Endothelial cell of umbilical vein (primary cell): Measurements from ENCODE around the gene LMO7. TPM values are rescaled to one million over a fixed set of nuclear protein-coding genes. Genes with fewer than 3 reads are reported as not detected.

Experiments used
- BruUV-seq: library from RNA; stranded (reverse); fragments of 400-500 nt; replicated peaks from 2 replicates; lab custom pipeline; 2021; lab: Mats Ljungman, UMichigan
- CTCF ChIA-PET: fragments of 300-600, 350-600 bp; sonication (Branson Sonifier 250); formaldehyde crosslinking; loops from one replicate; lab custom pipeline; 2021; ENCODE audit warnings: antibody characterized with exemption, inconsistent platforms; lab: Charles Lee
- POLR2A ChIA-PET: fragments of 300-600, 350-600 bp; sonication (Branson Sonifier 250); formaldehyde crosslinking; loops from one replicate; lab custom pipeline; 2021; ENCODE audit warnings: antibody characterized with exemption, inconsistent platforms; lab: Charles Lee
- DNase-seq: peaks from one replicate; pipeline ENCODE4 v3.0.0-alpha.2; 2011; ENCODE audit warnings: low read depth, low spot score
- FAIRE-seq: peaks from 2 replicates; lab custom pipeline; 2011; peaks lifted over from hg19 to GRCh38; lab: Jason Lieb, UNC
- H2AFZ ChIP-seq: 2 replicates; pipeline ENCODE4 v1.6.0; 2012; ENCODE audit warnings: low read depth, low read length, control low read depth, inconsistent platforms
- H3K27ac ChIP-seq: 2 replicates; pipeline ENCODE4 v1.5.1; 2011; ENCODE audit warnings: low read depth, mild to moderate bottlenecking, control low read depth, low read length, moderate library complexity; ENCODE audit not compliant: insufficient read depth
- H3K27me3 ChIP-seq, 2 experiments: 2 replicates each; pipeline versions ENCODE4 v1.6.0 to v1.6.1; 2011; ENCODE audit warnings: low read length in 2 of 2, mixed read lengths in 1 of 2; ENCODE audit not compliant: control insufficient read depth in 2 of 2, insufficient read depth in 2 of 2
- H3K36me3 ChIP-seq, 2 experiments: 2 replicates in 1 of 2; 3 replicates in 1 of 2; pipeline ENCODE4 v1.5.1; 2011; ENCODE audit warnings: low read length in 2 of 2, mild to moderate bottlenecking in 1 of 2, moderate library complexity in 1 of 2; ENCODE audit not compliant: control insufficient read depth in 2 of 2, insufficient read depth in 2 of 2; ENCODE audit errors: extremely low read depth in 1 of 2
- H3K4me1 ChIP-seq: 3 replicates; pipeline ENCODE4 v1.5.1; 2011; ENCODE audit warnings: mild to moderate bottlenecking, low read length; ENCODE audit not compliant: control insufficient read depth, insufficient read depth; ENCODE audit errors: extremely low read depth
- H3K4me2 ChIP-seq: 2 replicates; pipeline ENCODE4 v1.6.1; 2011; ENCODE audit warnings: low read length, control low read depth, mixed read lengths; ENCODE audit not compliant: insufficient read depth
- H3K4me3 ChIP-seq, 3 experiments: fragments of 200-600 bp in 1 of 3; sonication (generic), shearing (Covaris generic) in 1 of 3; replicated peaks in 1 of 3; 2 replicates each; pipeline ENCODE4 v1.5.1; 2011 to 2016; ENCODE audit warnings: control low read depth in 3 of 3, low read length in 3 of 3, mild to moderate bottlenecking in 2 of 3, inconsistent platforms in 1 of 3, low read depth in 1 of 3, moderate library complexity in 1 of 3; ENCODE audit not compliant: insufficient read depth in 1 of 3
- H3K79me2 ChIP-seq: 2 replicates; pipeline ENCODE4 v1.6.0; 2012; ENCODE audit warnings: low read length, inconsistent platforms; ENCODE audit not compliant: control insufficient read depth, insufficient read depth
- H3K9ac ChIP-seq: replicated peaks from 2 replicates; pipeline ENCODE3; 2011; ENCODE audit warnings: low read length, control low read depth; ENCODE audit not compliant: insufficient read depth; ENCODE audit errors: extremely low read depth
- H3K9me1 ChIP-seq: replicated peaks from 3 replicates; pipeline ENCODE4 v1.6.0; 2011; ENCODE audit warnings: mild to moderate bottlenecking, low read length; ENCODE audit not compliant: control insufficient read depth, insufficient read depth; ENCODE audit errors: extremely low read depth
- H3K9me3 ChIP-seq: replicated peaks from 2 replicates; pipeline ENCODE4 v1.5.1; 2012; ENCODE audit warnings: low read length, inconsistent platforms; ENCODE audit not compliant: control insufficient read depth, insufficient read depth
- H4K20me1 ChIP-seq: replicated peaks from 2 replicates; pipeline ENCODE3; 2011; ENCODE audit warnings: mild to moderate bottlenecking, low read length; ENCODE audit not compliant: control insufficient read depth, insufficient read depth; ENCODE audit errors: extremely low read depth
- EZH2 ChIP-seq: IDR thresholded peaks from 2 replicates; pipeline ENCODE4 v1.6.1; 2012; ENCODE audit warnings: borderline replicate concordance, low read depth, mild to moderate bottlenecking, moderate library complexity, low read length, inconsistent platforms; ENCODE audit not compliant: severe bottlenecking
- FOS ChIP-seq: IDR thresholded peaks from 2 replicates; pipeline ENCODE4 v1.6.1; 2011; ENCODE audit warnings: mild to moderate bottlenecking, low read length, moderate library complexity, borderline replicate concordance; ENCODE audit not compliant: insufficient read depth
- GATA2 ChIP-seq: IDR thresholded peaks from 2 replicates; pipeline ENCODE4 v1.7.0; 2011; ENCODE audit warnings: low read depth, mild to moderate bottlenecking, moderate library complexity, mixed read lengths, low read length; ENCODE audit not compliant: insufficient read length, insufficient read depth
- JUN ChIP-seq: IDR thresholded peaks from 2 replicates; pipeline ENCODE4 v1.6.1; 2011; ENCODE audit warnings: borderline replicate concordance, low read depth; ENCODE audit not compliant: insufficient read length, insufficient read depth
- MYC ChIP-seq: IDR thresholded peaks from one replicate; pipeline ENCODE4 v1.6.1; 2011; ENCODE audit warnings: mild to moderate bottlenecking, low read depth, low read length
- POLR2A ChIP-seq: IDR thresholded peaks from 2 replicates; pipeline ENCODE4 v1.6.1; 2012; ENCODE audit warnings: low read depth, mild to moderate bottlenecking, control low read depth, low read length
- POLR2AphosphoS5 ChIP-seq: IDR thresholded peaks from 2 replicates; pipeline ENCODE4 v1.6.1; 2012; ENCODE audit warnings: low read depth, mild to moderate bottlenecking, control low read depth, low read length, moderate library complexity; ENCODE audit not compliant: insufficient read depth
- dilution Hi-C: fragments of 300-500 bp; cut with MboI; formaldehyde crosslinking; loops from one replicate; pipeline ENCODE4 v1.15.0; 2019; ENCODE audit warnings: low sequenced_read_pairs; ENCODE audit not compliant: extremely low pct_ligation_motif_present
- intact Hi-C: fragments of 100-400 bp; cut with micrococcal nuclease; formaldehyde crosslinking; loops from one replicate; pipeline ENCODE4 v1.10.0; 2022
- polyA plus RNA-seq, 4 experiments: library from polyadenylated mRNA; depleted of rRNA in 3 of 4; stranded (reverse) in 3 of 4; unstranded in 1 of 4; fragments of >200 nt; gene quantifications; 2 replicates each; pipeline versions ENCODE4 v1.2.1 to v1.2.3, GENCODE V29; 2011 to 2012; ENCODE audit warnings: missing spikeins in 1 of 4
- total RNA-seq: library from RNA; stranded (reverse); gene quantifications from 2 replicates; pipeline ENCODE4 v1.2.3, GENCODE V29; 2021
- TF ChIP-seq, protein P1 (sequence below): IDR thresholded peaks from 2 replicates; pipeline ENCODE4 v1.6.1; 2011; ENCODE audit not compliant: insufficient read depth, insufficient read length
- TF ChIP-seq, protein P2 (sequence below), 2 donors: IDR thresholded peaks; 1 replicate in 1 of 2; 2 replicates in 1 of 2; pipeline ENCODE4 v1.5.1; 2011; ENCODE audit warnings: low read length in 2 of 2, mild to moderate bottlenecking in 2 of 2, moderate library complexity in 2 of 2, control low read depth in 1 of 2, inconsistent platforms in 1 of 2, low read depth in 1 of 2; ENCODE audit not compliant: insufficient read depth in 1 of 2; ENCODE audit errors: extremely low read depth in 1 of 2

LMO7 gene
- total and polyA plus RNA-seq, 2 donors (not counting 3 experiments of a cell fraction or from before 2014, with no cell fraction given) = 10.5 to 21.1 TPM

DNA sequence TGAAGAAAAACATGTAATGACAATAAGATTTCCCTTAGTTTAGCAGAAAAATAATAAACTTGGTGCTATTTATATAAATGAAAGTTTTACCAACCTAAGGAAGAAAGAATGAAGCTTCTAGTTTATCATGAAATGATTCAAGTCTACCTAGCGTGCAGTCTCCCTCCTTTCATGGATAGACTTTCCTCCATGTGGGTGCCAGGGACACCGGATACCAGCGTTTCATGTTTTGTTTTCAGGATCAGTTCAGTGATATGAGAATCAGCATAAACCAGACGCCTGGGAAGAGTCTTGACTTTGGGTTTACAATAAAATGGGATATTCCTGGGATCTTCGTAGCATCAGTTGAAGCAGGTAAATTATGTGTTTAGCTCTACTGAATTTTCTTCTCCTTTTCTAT is 196.7 kb downstream of the LMO7 start:
- Histone ChIP-seq H3K4me1 (no peaks in the 10 kb centered on the region), H3K27ac (no peak overlapping the region), H3K9ac (no peak overlapping the region), H3K36me3 (no peaks in the 10 kb centered on the region), H3K27me3 (no peaks in the 10 kb centered on the region), H3K4me3 (no peak overlapping the region), H3K9me1 (no peaks in the 10 kb centered on the region), H3K9me3 (no peaks in the 10 kb centered on the region), H4K20me1 (no peaks in the 10 kb centered on the region), H3K79me2 (no peaks in the 10 kb centered on the region), H3K4me2 (no peak overlapping the region), H2AFZ (no peak overlapping the region)
- FAIRE-seq (no peak), DNase-seq (no peak)
- BruUV-seq = no TSS peak
- TF ChIP-seq, protein P1, sequence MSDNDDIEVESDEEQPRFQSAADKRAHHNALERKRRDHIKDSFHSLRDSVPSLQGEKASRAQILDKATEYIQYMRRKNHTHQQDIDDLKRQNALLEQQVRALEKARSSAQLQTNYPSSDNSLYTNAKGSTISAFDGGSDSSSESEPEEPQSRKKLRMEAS = no peak
- no peak for TF ChIP-seq POLR2A
- TF ChIP-seq, protein P2, sequence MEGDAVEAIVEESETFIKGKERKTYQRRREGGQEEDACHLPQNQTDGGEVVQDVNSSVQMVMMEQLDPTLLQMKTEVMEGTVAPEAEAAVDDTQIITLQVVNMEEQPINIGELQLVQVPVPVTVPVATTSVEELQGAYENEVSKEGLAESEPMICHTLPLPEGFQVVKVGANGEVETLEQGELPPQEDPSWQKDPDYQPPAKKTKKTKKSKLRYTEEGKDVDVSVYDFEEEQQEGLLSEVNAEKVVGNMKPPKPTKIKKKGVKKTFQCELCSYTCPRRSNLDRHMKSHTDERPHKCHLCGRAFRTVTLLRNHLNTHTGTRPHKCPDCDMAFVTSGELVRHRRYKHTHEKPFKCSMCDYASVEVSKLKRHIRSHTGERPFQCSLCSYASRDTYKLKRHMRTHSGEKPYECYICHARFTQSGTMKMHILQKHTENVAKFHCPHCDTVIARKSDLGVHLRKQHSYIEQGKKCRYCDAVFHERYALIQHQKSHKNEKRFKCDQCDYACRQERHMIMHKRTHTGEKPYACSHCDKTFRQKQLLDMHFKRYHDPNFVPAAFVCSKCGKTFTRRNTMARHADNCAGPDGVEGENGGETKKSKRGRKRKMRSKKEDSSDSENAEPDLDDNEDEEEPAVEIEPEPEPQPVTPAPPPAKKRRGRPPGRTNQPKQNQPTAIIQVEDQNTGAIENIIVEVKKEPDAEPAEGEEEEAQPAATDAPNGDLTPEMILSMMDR (IDR thresholded peaks at IDR 0.05; ENCODE audit: extremely low read depth in 1 of 2, insufficient read depth in 1 of 2, low read depth in 1 of 2, low read length in 2 of 2) = no peak
- no peak for TF ChIP-seq GATA2
- TF ChIP-seq MYC = no peak
- TF ChIP-seq JUN = no peak
- no peak for TF ChIP-seq POLR2AphosphoS5
- TF ChIP-seq EZH2 = no peak
- TF ChIP-seq FOS = no peak
- ChIA-PET POLR2A (no interaction called here), CTCF (interaction anchor here (1.2 to 2.9 kb wide), 2 partner anchors 8 to 137 kb away, joined by 3 to 14 read pairs; no protein-coding TSS in a partner anchor)
- dilution Hi-C loops = no loop called here
- intact Hi-C loops = no loop called here
